IMR-90 (cell line): ENCODE data around the gene TTC7B.

ENCODE experiments used
- POLR2A ChIP-seq: IDR thresholded peaks from 2 replicates; pipeline ENCODE4 v1.6.1; 2012; ENCODE audit warnings: mild to moderate bottlenecking, low read depth, low read length
- RAD21 ChIP-seq: IDR thresholded peaks from 2 replicates; pipeline ENCODE4 v1.6.1; 2012; ENCODE audit warnings: low read length, improper control_type of control experiment
- RCOR1 ChIP-seq: IDR thresholded peaks from 2 replicates; pipeline ENCODE4 v1.6.1; 2012; ENCODE audit warnings: mild to moderate bottlenecking, low read length, improper control_type of control experiment; ENCODE audit not compliant: insufficient replicate concordance
- RFX5 ChIP-seq: IDR thresholded peaks from 2 replicates; pipeline ENCODE4 v1.8.0; 2012; ENCODE audit warnings: low read depth, mild to moderate bottlenecking, low read length, moderate library complexity
- SMC3 ChIP-seq: fragments of 150-350 bp; IDR thresholded peaks from 2 replicates; pipeline ENCODE4 v1.6.1; 2016; ENCODE audit warnings: low read depth, mild to moderate bottlenecking, antibody characterized with exemption, low read length, moderate library complexity
- TF ChIP-seq, protein P1 (sequence below): conservative IDR thresholded peaks from 2 replicates; pipeline ENCODE4 v1.5.1; 2012; ENCODE audit warnings: mild to moderate bottlenecking, low read depth, low read length, improper control_type of control experiment

DNA sequence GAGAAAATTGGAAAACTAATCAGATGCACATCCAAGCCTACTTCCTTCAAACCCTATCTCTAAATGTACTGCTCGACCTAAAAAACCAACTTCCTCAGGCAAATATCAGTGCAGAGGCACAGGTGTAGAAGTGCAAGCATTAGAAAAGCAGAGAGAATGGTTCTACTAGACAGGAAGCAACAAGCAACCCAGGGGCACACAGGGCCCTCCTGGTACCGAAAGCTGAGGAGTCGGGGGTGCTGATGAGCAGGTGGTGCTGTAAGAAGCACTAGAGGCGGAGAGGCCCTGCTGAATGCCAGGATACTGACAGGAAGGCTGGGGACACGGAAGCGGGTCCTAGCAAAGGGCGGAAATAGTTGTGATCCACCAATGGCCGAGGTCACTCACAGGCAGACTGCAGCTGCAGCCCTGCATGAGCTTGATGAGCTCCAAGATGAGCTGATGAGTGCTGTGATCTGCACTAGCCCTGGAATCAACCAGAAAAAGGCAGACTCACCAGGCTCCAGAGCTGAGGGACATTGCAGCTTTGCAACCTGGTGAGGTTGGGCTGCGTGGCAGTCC lies 85.9 kb downstream of the TTC7B start:
- TF ChIP-seq, protein P1, sequence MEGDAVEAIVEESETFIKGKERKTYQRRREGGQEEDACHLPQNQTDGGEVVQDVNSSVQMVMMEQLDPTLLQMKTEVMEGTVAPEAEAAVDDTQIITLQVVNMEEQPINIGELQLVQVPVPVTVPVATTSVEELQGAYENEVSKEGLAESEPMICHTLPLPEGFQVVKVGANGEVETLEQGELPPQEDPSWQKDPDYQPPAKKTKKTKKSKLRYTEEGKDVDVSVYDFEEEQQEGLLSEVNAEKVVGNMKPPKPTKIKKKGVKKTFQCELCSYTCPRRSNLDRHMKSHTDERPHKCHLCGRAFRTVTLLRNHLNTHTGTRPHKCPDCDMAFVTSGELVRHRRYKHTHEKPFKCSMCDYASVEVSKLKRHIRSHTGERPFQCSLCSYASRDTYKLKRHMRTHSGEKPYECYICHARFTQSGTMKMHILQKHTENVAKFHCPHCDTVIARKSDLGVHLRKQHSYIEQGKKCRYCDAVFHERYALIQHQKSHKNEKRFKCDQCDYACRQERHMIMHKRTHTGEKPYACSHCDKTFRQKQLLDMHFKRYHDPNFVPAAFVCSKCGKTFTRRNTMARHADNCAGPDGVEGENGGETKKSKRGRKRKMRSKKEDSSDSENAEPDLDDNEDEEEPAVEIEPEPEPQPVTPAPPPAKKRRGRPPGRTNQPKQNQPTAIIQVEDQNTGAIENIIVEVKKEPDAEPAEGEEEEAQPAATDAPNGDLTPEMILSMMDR: no peak
- TF ChIP-seq RAD21: no peak
- no peak for TF ChIP-seq POLR2A
- TF ChIP-seq SMC3: no peak
- no peak for TF ChIP-seq RFX5
- TF ChIP-seq RCOR1: no peak
